B cell (primary cell): ENCODE data around the gene HSPB9. TPM values are rescaled to one million over a fixed set of nuclear protein-coding genes. Genes with fewer than 3 reads are reported as not detected.

Experiments used
- ATAC-seq: fragments of 200-7000 bp; cut with Tn5 transposase; one replicate; pipeline ENCODE4 v1.10.0; 2021; ENCODE audit warnings: low read depth, mild to moderate bottlenecking, moderate number of reproducible peaks, moderate library complexity
- CTCF ChIA-PET: fragments of 350-600 bp; sonication (Branson Sonifier 250); formaldehyde crosslinking; loops from one replicate; lab custom pipeline; 2021; ENCODE audit warnings: antibody characterized with exemption, inconsistent platforms; lab: Charles Lee
- POLR2A ChIA-PET: fragments of 350-600 bp; sonication (Branson Sonifier 250); formaldehyde crosslinking; loops from one replicate; lab custom pipeline; 2021; ENCODE audit warnings: antibody characterized with exemption; lab: Charles Lee
- DNase-seq: peaks from one replicate; pipeline ENCODE4 v3.0.0; 2013
- H2AFZ ChIP-seq: 2 replicates; pipeline ENCODE4 v1.6.1; 2012; ENCODE audit warnings: mild to moderate bottlenecking, low read depth, low read length; ENCODE audit not compliant: insufficient read depth, poor library complexity, severe bottlenecking
- H3K27ac ChIP-seq, 2 donors: 1 replicate in 1 of 2; 2 replicates in 1 of 2; pipeline ENCODE4 v1.5.1; 2012 to 2013; ENCODE audit warnings: low read length in 2 of 2, mild to moderate bottlenecking in 2 of 2, moderate library complexity in 1 of 2
- H3K27me3 ChIP-seq, 4 experiments: fragments of 200-600 bp in 1 of 4; sonication (generic) in 1 of 4; replicated peaks in 1 of 4; 1 replicate in 2 of 4; 2 replicates in 2 of 4; pipeline versions ENCODE4 v1.6.1 to v1.7.0; 2013 to 2016; ENCODE audit warnings: low read length in 3 of 4, mild to moderate bottlenecking in 2 of 4, mixed read lengths in 1 of 4, moderate library complexity in 1 of 4; ENCODE audit not compliant: insufficient read depth in 4 of 4, control insufficient read depth in 3 of 4; ENCODE audit errors: control extremely low read depth in 1 of 4
- H3K36me3 ChIP-seq, 2 experiments: replicated peaks in 1 of 2; 1 replicate in 1 of 2; 2 replicates in 1 of 2; pipeline versions ENCODE4 v1.6.1 to v1.7.1; 2013; ENCODE audit warnings: low read length in 1 of 2; ENCODE audit not compliant: insufficient read depth in 2 of 2, control insufficient read depth in 1 of 2; ENCODE audit errors: control extremely low read depth in 1 of 2, extremely low read depth in 1 of 2
- H3K4me1 ChIP-seq, 2 donors: fragments of 200-600 bp in 1 of 2; sonication (generic) in 1 of 2; 1 replicate in 1 of 2; 2 replicates in 1 of 2; pipeline versions ENCODE4 v1.5.1 to v1.6.1; 2013 to 2017; ENCODE audit warnings: low read length in 2 of 2; ENCODE audit not compliant: control insufficient read depth in 2 of 2, insufficient read depth in 2 of 2
- H3K4me2 ChIP-seq: replicated peaks from 2 replicates; pipeline ENCODE3; 2012; ENCODE audit warnings: mild to moderate bottlenecking, low read depth, low read length; ENCODE audit not compliant: poor library complexity, severe bottlenecking
- H3K4me3 ChIP-seq, 5 experiments: fragments of 200-600 bp in 1 of 5; sonication (generic) in 1 of 5; 1 replicate in 3 of 5; 2 replicates in 2 of 5; pipeline versions ENCODE4 v1.5.1 to v1.7.0; 2011 to 2016; ENCODE audit warnings: low read length in 4 of 5, mild to moderate bottlenecking in 4 of 5, low read depth in 2 of 5, control low read depth in 1 of 5, moderate library complexity in 1 of 5; ENCODE audit not compliant: insufficient read depth in 1 of 5; ENCODE audit errors: control extremely low read depth in 1 of 5, extremely low read depth in 1 of 5
- H3K79me2 ChIP-seq: fragments of 200-600 bp; sonication (generic); one replicate; pipeline ENCODE4 v1.6.0; 2016; ENCODE audit warnings: low read length; ENCODE audit not compliant: control insufficient read depth, insufficient read depth
- H3K9ac ChIP-seq: fragments of 200-600 bp; sonication (generic); 2 replicates; pipeline ENCODE4 v1.6.1; 2017; ENCODE audit warnings: mild to moderate bottlenecking, low read length, moderate library complexity
- H3K9me3 ChIP-seq, 3 donors: one replicate each; pipeline versions ENCODE4 v1.6.1 to v1.7.1; 2013; ENCODE audit warnings: low read length in 2 of 3; ENCODE audit not compliant: control insufficient read depth in 2 of 3, insufficient read depth in 1 of 3; ENCODE audit errors: control extremely low read depth in 1 of 3
- H4K20me1 ChIP-seq: 2 replicates; pipeline ENCODE4 v1.6.0; 2012; ENCODE audit warnings: mild to moderate bottlenecking, low read length; ENCODE audit not compliant: insufficient read depth, control insufficient read depth, poor library complexity, severe bottlenecking
- H3K27ac Mint-ChIP-seq: one replicate; pipeline ENCODE4 v1.8.0; 2021; ENCODE audit warnings: mixed read lengths
- H3K27me3 Mint-ChIP-seq: one replicate; pipeline ENCODE4 v1.8.0; 2021; ENCODE audit warnings: mixed read lengths
- H3K4me1 Mint-ChIP-seq: one replicate; pipeline ENCODE4 v1.8.0; 2021; ENCODE audit warnings: mixed read lengths
- H3K4me3 Mint-ChIP-seq: one replicate; pipeline ENCODE4 v1.8.0; 2021; ENCODE audit warnings: mixed read lengths
- H3K9me3 Mint-ChIP-seq: one replicate; pipeline ENCODE4 v1.8.0; 2022; ENCODE audit warnings: mixed read lengths; ENCODE audit not compliant: insufficient read depth
- CTCF ChIP-seq: fragments of 200-600 bp; IDR thresholded peaks from one replicate; pipeline ENCODE4 v1.8.0; 2022; ENCODE audit warnings: antibody characterized with exemption, mild to moderate bottlenecking
- EZH2 ChIP-seq: IDR thresholded peaks from 2 replicates; pipeline ENCODE4 v1.6.1; 2012; ENCODE audit warnings: borderline replicate concordance, low read depth, mild to moderate bottlenecking, moderate library complexity, low read length; ENCODE audit not compliant: insufficient read depth, poor library complexity, severe bottlenecking
- WGBS: methylation state at CpG from one replicate; pipeline ENCODE4 v1.1.5; 2013; ENCODE audit warnings: missing lambda C conversion rate; ENCODE audit not compliant: insufficient coverage; 5-methylcytosine and 5-hydroxymethylcytosine counted together
- intact Hi-C: fragments of 100-400 bp; cut with micrococcal nuclease; formaldehyde crosslinking; loops from one replicate; pipeline ENCODE4 v1.10.0; 2022
- polyA plus RNA-seq: library from polyadenylated mRNA; depleted of rRNA; stranded (reverse); fragments of >200 nt; gene quantifications from 2 replicates; pipeline ENCODE4 v1.2.3, GENCODE V29; 2012
- total RNA-seq, 2 donors: library from RNA; stranded (reverse); fragments of 120-200 nt in 1 of 2; gene quantifications; 1 replicate in 1 of 2; 2 replicates in 1 of 2; pipeline versions ENCODE4 v1.2.3 to v1.2.4, GENCODE V29; 2013 to 2022

HSPB9 gene
- total and polyA plus RNA-seq, 2 donors (not counting 1 experiment from before 2014, with no cell fraction given): 0.09 TPM; not detected in 1

- Mint-ChIP-seq H3K4me1 (peaks cover 51% of the 10 kb centered on the region), H3K9me3 (no peaks in the 10 kb centered on the region), H3K27ac (peak overlapping the region; percentile 73), H3K4me3 (no peak overlapping the region), H3K27me3 (no peaks in the 10 kb centered on the region)
- Histone ChIP-seq H3K27ac (peak overlapping the region; percentile 85 to 88), H3K36me3 (peaks cover 0 to 38% of the 10 kb centered on the region in 2 experiments), H4K20me1 (no peaks in the 10 kb centered on the region), H3K27me3 (no peaks in the 10 kb centered on the region), H3K9ac (no peak overlapping the region), H2AFZ (no peak overlapping the region), H3K9me3 (no peaks in the 10 kb centered on the region), H3K4me2 (peak overlapping the region; percentile 92), H3K4me3 (no peak overlapping the region), H3K4me1 (peaks cover 35 to 49% of the 10 kb centered on the region in 2 donors), H3K79me2 (peaks cover 14% of the 10 kb centered on the region)
- ChIA-PET POLR2A (interaction anchor here (0.7 to 1.9 kb wide), 6 partner anchors 8 to 417 kb away, joined by 3 to 25 read pairs (median 6); partner anchors contain the start of genes CNP, DNAJC7 and KAT2A), CTCF (interaction anchor here (0.6 to 6.9 kb wide), 15 partner anchors 19 to 150 kb away, joined by 3 to 115 read pairs (median 4); partner anchors contain the start of genes CNP, DNAJC7 and NKIRAS2)
- intact Hi-C loops: loop anchor here (2.0 to 10.0 kb wide), 2 partner anchors 67 to 271 kb away; partner anchors contain the start of genes KCNH4 and STAT3
- DNase-seq (peak; percentile 15), ATAC-seq (no peak)
- WGBS: 96% methylated on average over 27 of the region's 28 CpGs
- no peak for TF ChIP-seq CTCF
- TF ChIP-seq EZH2: no peak
Observed at GRCh38 chr17:42113293-42114069, 9.1 kb upstream of the HSPB9 start.
